HepG2 (cell line): ENCODE data around the gene NAB2. TPM values are rescaled to one million over a fixed set of nuclear protein-coding genes. Genes with fewer than 3 reads are reported as not detected.

ENCODE experiments used
- FOXM1 ChIP-seq: sonication (generic); formaldehyde crosslinking; IDR thresholded peaks from 2 replicates; pipeline ENCODE4 v1.5.0; 2020; ENCODE audit warnings: missing genetic modification reagents
- GATA4 ChIP-seq: sonication (generic); IDR thresholded peaks from 2 replicates; pipeline ENCODE4 v1.6.1; 2016; ENCODE audit warnings: antibody characterized with exemption, low read depth, borderline replicate concordance
- GTF3A ChIP-seq: sonication (generic); formaldehyde crosslinking; conservative IDR thresholded peaks from 2 replicates; pipeline ENCODE4 v1.4.0; 2020; ENCODE audit warnings: mild to moderate bottlenecking, missing genetic modification reagents
- HHEX ChIP-seq: IDR thresholded peaks from 2 replicates; pipeline ENCODE4 v1.6.1; 2016; ENCODE audit warnings: control low read depth
- ISL2 ChIP-seq: sonication (generic); formaldehyde crosslinking; IDR thresholded peaks from 2 replicates; pipeline ENCODE4 v1.5.0; 2020; ENCODE audit warnings: missing genetic modification reagents
- NCOR1 ChIP-seq: fragments of 200-600 bp; sonication (generic); IDR thresholded peaks from 2 replicates; pipeline ENCODE4 v1.7.0; 2017; ENCODE audit warnings: antibody characterized with exemption, low read length, borderline replicate concordance
- PAX8 ChIP-seq: sonication (generic); formaldehyde crosslinking; IDR thresholded peaks from 2 replicates; pipeline ENCODE4 v1.8.0; 2022; ENCODE audit warnings: mild to moderate bottlenecking, missing genetic modification reagents, borderline replicate concordance
- SNRNP70 ChIP-seq: fragments of 200-400 bp; formaldehyde crosslinking; IDR thresholded peaks from 2 replicates; pipeline ENCODE4 v1.6.1; 2017; ENCODE audit warnings: mild to moderate bottlenecking, low read depth, low read length, moderate library complexity
- SRF ChIP-seq: IDR thresholded peaks from 2 replicates; pipeline ENCODE4 v1.6.1; 2011; ENCODE audit warnings: mild to moderate bottlenecking, low read depth, low read length, moderate library complexity
- SRY ChIP-seq: sonication (generic); formaldehyde crosslinking; IDR thresholded peaks from 2 replicates; pipeline ENCODE4 v1.8.0; 2022; ENCODE audit warnings: mild to moderate bottlenecking, missing genetic modification reagents
- THAP7 ChIP-seq: sonication (generic); formaldehyde crosslinking; IDR thresholded peaks from 2 replicates; pipeline ENCODE4 v1.8.1; 2023; ENCODE audit warnings: mild to moderate bottlenecking, missing genetic modification reagents
- ZBTB7B ChIP-seq: sonication (generic); formaldehyde crosslinking; IDR thresholded peaks from 2 replicates; pipeline ENCODE4 v1.4.0; 2020; ENCODE audit warnings: missing genetic modification reagents
- ZBTB8A ChIP-seq: sonication (generic); formaldehyde crosslinking; IDR thresholded peaks from 2 replicates; pipeline ENCODE4 v1.4.0; 2020; ENCODE audit warnings: mild to moderate bottlenecking, low read depth, missing genetic modification reagents, borderline replicate concordance
- ZFP37 ChIP-seq: sonication (generic); formaldehyde crosslinking; IDR thresholded peaks from 2 replicates; pipeline ENCODE4 v1.4.0; 2020; ENCODE audit warnings: missing genetic modification reagents, borderline replicate concordance
- ZNF225 ChIP-seq: sonication (generic); formaldehyde crosslinking; IDR thresholded peaks from 2 replicates; pipeline ENCODE4 v1.4.0; 2020; ENCODE audit warnings: mild to moderate bottlenecking, missing genetic modification reagents
- ZNF251 ChIP-seq: sonication (generic); formaldehyde crosslinking; IDR thresholded peaks from 2 replicates; pipeline ENCODE4 v1.9.0; 2021; ENCODE audit warnings: mild to moderate bottlenecking, missing genetic modification reagents
- ZNF275 ChIP-seq: sonication (generic); formaldehyde crosslinking; IDR thresholded peaks from 2 replicates; pipeline ENCODE4 v1.8.0; 2022; ENCODE audit warnings: missing genetic modification reagents, mild to moderate bottlenecking, inconsistent platforms, borderline replicate concordance
- ZNF33B ChIP-seq: sonication (generic); formaldehyde crosslinking; IDR thresholded peaks from 2 replicates; pipeline ENCODE4 v1.5.1; 2020; ENCODE audit warnings: mild to moderate bottlenecking, missing genetic modification reagents
- ZNF446 ChIP-seq: sonication (generic); formaldehyde crosslinking; IDR thresholded peaks from 2 replicates; pipeline ENCODE4 v1.5.0; 2020; ENCODE audit warnings: mild to moderate bottlenecking, missing genetic modification reagents
- ZNF484 ChIP-seq: sonication (generic); formaldehyde crosslinking; IDR thresholded peaks from 2 replicates; pipeline ENCODE4 v1.5.1; 2020; ENCODE audit warnings: mild to moderate bottlenecking, low read depth, missing genetic modification reagents, borderline replicate concordance
- ZNF577 ChIP-seq: sonication (generic); formaldehyde crosslinking; IDR thresholded peaks from 2 replicates; pipeline ENCODE4 v1.4.0; 2020; ENCODE audit warnings: mild to moderate bottlenecking, low read depth, missing genetic modification reagents, borderline replicate concordance
- ZNF782 ChIP-seq: sonication (generic); formaldehyde crosslinking; IDR thresholded peaks from 2 replicates; pipeline ENCODE4 v1.4.0; 2020; ENCODE audit warnings: missing genetic modification reagents, mild to moderate bottlenecking, borderline replicate concordance
- ZSCAN22 ChIP-seq: sonication (generic); formaldehyde crosslinking; IDR thresholded peaks from 2 replicates; pipeline ENCODE4 v1.4.0; 2020; ENCODE audit warnings: mild to moderate bottlenecking, missing genetic modification reagents
- polyA plus RNA-seq, 8 experiments: library from polyadenylated mRNA; depleted of rRNA in 3 of 8; stranded (reverse) in 7 of 8; unstranded in 1 of 8; fragments of >200 nt; fragmentation: Illumina TruSeq in 4 of 8; extraction: Trizol in 4 of 8; gene quantifications; 2 replicates each; pipeline versions ENCODE4 v1.2.1 to v1.2.3, GENCODE V29; 2011 to 2016; ENCODE audit warnings: low read depth in 4 of 8, missing spikeins in 1 of 8, mixed read lengths in 1 of 8; ENCODE audit not compliant: insufficient read depth in 1 of 8
- total RNA-seq, 5 experiments: library from RNA; depleted of rRNA; stranded (reverse); fragments of >200 nt; fragmentation: Illumina TruSeq; extraction: Trizol; gene quantifications; 2 replicates each; pipeline ENCODE4 v1.2.3, GENCODE V29; 2016; ENCODE audit warnings: low read depth in 1 of 5
- TF ChIP-seq, protein P1 (sequence below): sonication (generic); formaldehyde crosslinking; IDR thresholded peaks from 2 replicates; pipeline ENCODE4 v1.9.0; 2022; ENCODE audit warnings: low read depth, missing genetic modification reagents
- TF ChIP-seq, protein P2 (sequence below): sonication (generic); formaldehyde crosslinking; IDR thresholded peaks from 2 replicates; pipeline ENCODE4 v1.4.0; 2020; ENCODE audit warnings: missing genetic modification reagents

The NAB2 gene
- total and polyA plus RNA-seq, 2 of the 13 experiments (the other 11 are each of a cell fraction or from before 2014, with no cell fraction given) = 11.7 to 12.9 TPM

- no peak for TF ChIP-seq ZNF33B (CRISPR knock-in tag)
- TF ChIP-seq SRF = peak; percentile 88
- no peak for TF ChIP-seq SRY
- no peak for TF ChIP-seq ZNF275
- no peak for TF ChIP-seq ZNF782 (CRISPR knock-in tag)
- TF ChIP-seq, protein P1, sequence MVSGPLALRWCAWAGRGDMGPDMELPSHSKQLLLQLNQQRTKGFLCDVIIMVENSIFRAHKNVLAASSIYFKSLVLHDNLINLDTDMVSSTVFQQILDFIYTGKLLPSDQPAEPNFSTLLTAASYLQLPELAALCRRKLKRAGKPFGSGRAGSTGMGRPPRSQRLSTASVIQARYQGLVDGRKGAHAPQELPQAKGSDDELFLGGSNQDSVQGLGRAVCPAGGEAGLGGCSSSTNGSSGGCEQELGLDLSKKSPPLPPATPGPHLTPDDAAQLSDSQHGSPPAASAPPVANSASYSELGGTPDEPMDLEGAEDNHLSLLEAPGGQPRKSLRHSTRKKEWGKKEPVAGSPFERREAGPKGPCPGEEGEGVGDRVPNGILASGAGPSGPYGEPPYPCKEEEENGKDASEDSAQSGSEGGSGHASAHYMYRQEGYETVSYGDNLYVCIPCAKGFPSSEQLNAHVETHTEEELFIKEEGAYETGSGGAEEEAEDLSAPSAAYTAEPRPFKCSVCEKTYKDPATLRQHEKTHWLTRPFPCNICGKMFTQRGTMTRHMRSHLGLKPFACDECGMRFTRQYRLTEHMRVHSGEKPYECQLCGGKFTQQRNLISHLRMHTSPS (CRISPR knock-in tag) = no peak
- TF ChIP-seq ZNF484 (CRISPR knock-in tag) = no peak
- no peak for TF ChIP-seq ZNF446 (CRISPR knock-in tag)
- TF ChIP-seq THAP7 = no peak
- TF ChIP-seq ZNF577 (CRISPR knock-in tag) = no peak
- no peak for TF ChIP-seq GATA4
- TF ChIP-seq ZBTB7B (CRISPR knock-in tag) = no peak
- TF ChIP-seq GTF3A (CRISPR knock-in tag) = no peak
- TF ChIP-seq, protein P2, sequence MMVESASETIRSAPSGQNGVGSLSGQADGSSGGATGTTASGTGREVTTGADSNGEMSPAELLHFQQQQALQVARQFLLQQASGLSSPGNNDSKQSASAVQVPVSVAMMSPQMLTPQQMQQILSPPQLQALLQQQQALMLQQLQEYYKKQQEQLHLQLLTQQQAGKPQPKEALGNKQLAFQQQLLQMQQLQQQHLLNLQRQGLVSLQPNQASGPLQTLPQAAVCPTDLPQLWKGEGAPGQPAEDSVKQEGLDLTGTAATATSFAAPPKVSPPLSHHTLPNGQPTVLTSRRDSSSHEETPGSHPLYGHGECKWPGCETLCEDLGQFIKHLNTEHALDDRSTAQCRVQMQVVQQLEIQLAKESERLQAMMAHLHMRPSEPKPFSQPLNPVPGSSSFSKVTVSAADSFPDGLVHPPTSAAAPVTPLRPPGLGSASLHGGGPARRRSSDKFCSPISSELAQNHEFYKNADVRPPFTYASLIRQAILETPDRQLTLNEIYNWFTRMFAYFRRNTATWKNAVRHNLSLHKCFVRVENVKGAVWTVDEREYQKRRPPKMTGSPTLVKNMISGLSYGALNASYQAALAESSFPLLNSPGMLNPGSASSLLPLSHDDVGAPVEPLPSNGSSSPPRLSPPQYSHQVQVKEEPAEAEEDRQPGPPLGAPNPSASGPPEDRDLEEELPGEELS (CRISPR knock-in tag) = 0 out of 2 replicates have a peak, but pooled peaks have one; percentile 16
- TF ChIP-seq PAX8 (CRISPR knock-in tag) = no peak
- no peak for TF ChIP-seq SNRNP70
- TF ChIP-seq FOXM1 = no peak
- TF ChIP-seq ZNF251 = no peak
- no peak for TF ChIP-seq HHEX
- TF ChIP-seq ZNF225 (CRISPR knock-in tag) = no peak
- TF ChIP-seq ZSCAN22 = no peak
- no peak for TF ChIP-seq ZFP37 (CRISPR knock-in tag)
- no peak for TF ChIP-seq ZBTB8A
- TF ChIP-seq ISL2 = no peak
- peak; percentile 35; the same call in 1 of the 2 replicates for TF ChIP-seq NCOR1
These were observed 10.2 kb upstream of the NAB2 start, which contains the start of gene NEMP1 (continued) for GRCh38 chr12:57078519-57079404.
